ENCODE results near the gene COL23A1. TPM values are rescaled to one million over a fixed set of nuclear protein-coding genes. Genes with fewer than 3 reads are reported as not detected.

The COL23A1 gene
- total and polyA plus RNA-seq, 2 of the 8 experiments (the other 6 are each of a cell fraction or from before 2014, with no cell fraction given), result 3.1 to 4.7 TPM

DNA sequence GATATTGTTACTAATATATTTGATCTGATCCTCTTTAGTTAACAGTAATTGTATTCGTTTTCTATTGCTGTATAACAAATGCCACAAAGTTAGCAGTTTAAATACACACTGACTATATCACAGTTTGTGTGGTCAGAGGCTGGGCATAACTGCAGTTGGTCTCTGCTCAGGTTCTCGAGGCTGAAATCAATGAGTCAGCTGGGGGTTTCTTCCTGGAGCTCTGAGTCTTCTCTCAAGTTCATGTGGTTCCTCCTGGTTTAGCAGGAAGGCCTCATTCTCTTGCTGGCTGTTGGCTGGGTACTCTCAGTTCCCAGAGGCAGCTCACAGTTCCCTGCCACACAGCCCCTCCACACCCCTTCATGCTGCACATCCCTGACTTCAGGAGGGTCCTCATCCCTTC, 20.7 kb downstream of the COL23A1 start:
- Histone ChIP-seq H2BK5ac (ENCODE audit: low read depth, low read length) (no peak overlapping the region), H3K79me2 (ENCODE audit: control insufficient read depth in 1 of 2, insufficient read depth in 2 of 2, low read length in 2 of 2) (no peaks in the 10 kb centered on the region), H4K91ac (replicated peaks; ENCODE audit: insufficient read length, low read length) (no peak overlapping the region), H2BK12ac (ENCODE audit: low read depth, low read length) (no peak overlapping the region), H3K27ac (ENCODE audit: low read depth, low read length) (no peak overlapping the region), H3K4me1 (replicated peaks in 1 of 4; ENCODE audit: control insufficient read depth in 3 of 4, insufficient read depth in 4 of 4, low read length in 3 of 4) (peaks cover 2 to 8% (median 4%) of the 10 kb centered on the region in 4 experiments; a peak in 4 of 7 replicates), H3K4me2 (ENCODE audit: insufficient read depth in 1 of 2, low read depth in 2 of 2, low read length in 2 of 2) (no peak overlapping the region), H3K18ac (ENCODE audit: extremely low read depth, low read length) (no peak overlapping the region), H3K4me3 (ENCODE audit: extremely low read depth in 1 of 4, insufficient read depth in 2 of 4, low read depth in 3 of 4, low read length in 4 of 4) (no peak overlapping the region), H3K9ac (replicated peaks in 1 of 4; ENCODE audit: extremely low read depth in 1 of 4, low read depth in 3 of 4, low read length in 3 of 4) (no peak overlapping the region), H2AK5ac (ENCODE audit: low read depth, low read length) (no peak overlapping the region), H4K5ac (ENCODE audit: insufficient read length, low read depth, low read length) (no peak overlapping the region), H3K36me3 (ENCODE audit: control insufficient read depth in 2 of 4, insufficient read depth in 4 of 4, low read length in 3 of 4) (no peaks in the 10 kb centered on the region), H4K8ac (ENCODE audit: extremely low read depth, insufficient read depth, low read length) (no peak overlapping the region), H4K20me1 (replicated peaks in 1 of 2; ENCODE audit: control insufficient read depth in 1 of 2, insufficient read depth in 2 of 2, low read length in 2 of 2) (no peaks in the 10 kb centered on the region), H3K14ac (ENCODE audit: insufficient read length) (no peak overlapping the region), H2BK20ac (ENCODE audit: low read length) (no peak overlapping the region), H2AFZ (ENCODE audit: low read length) (no peak overlapping the region), H3K56ac (replicated peaks; ENCODE audit: insufficient read length, low read depth, low read length) (no peak overlapping the region), H3K79me1 (ENCODE audit: low read depth, low read length) (no peaks in the 10 kb centered on the region), H2BK120ac (replicated peaks; ENCODE audit: low read depth, low read length) (no peak overlapping the region), H3K23me2 (ENCODE audit: low read depth, low read length) (0 out of 2 replicates have a peak, but pooled peaks cover 2% of the 10 kb centered on the region), H3K4ac (replicated peaks; ENCODE audit: insufficient read length, low read depth, low read length) (no peak overlapping the region), H2BK15ac (ENCODE audit: low read length) (no peak overlapping the region), H3K9me3 (ENCODE audit: insufficient read depth in 2 of 2, low read depth in 1 of 2, low read length in 1 of 2) (peaks cover 4 to 5% of the 10 kb centered on the region in 2 experiments; a peak in 2 of 4 replicates), H3K23ac (ENCODE audit: insufficient read length) (no peak overlapping the region), H3K27me3 (replicated peaks in 1 of 4; ENCODE audit: control insufficient read depth in 3 of 4, extremely low read depth in 1 of 4, insufficient read depth in 3 of 4, low read length in 3 of 4) (no peaks in the 10 kb centered on the region)
- POLR2A ChIA-PET (ENCODE audit: partially characterized antibody), result no interaction called here
- FAIRE-seq, result no peak
- 76% methylated on average over 2 of the region's 2 CpGs; no CpG with 5 or more reads in 1 of the 2 experiments for WGBS, 2 experiments (ENCODE audit: extremely low coverage in 1 of 2, insufficient coverage in 1 of 2, insufficient read length in 1 of 2, insufficient replicate concordance in 2 of 2, low coverage in 1 of 2, low lambda C conversion rate in 2 of 2, missing lambda C conversion rate in 1 of 2)
- no peak for DNase-seq (ENCODE audit: low read depth in 1 of 2, low spot score in 2 of 2)
- CTCF ChIA-PET (ENCODE audit: partially characterized antibody), result interaction anchor here (1.0 to 1.4 kb wide), 2 partner anchors 18 to 20 kb away, joined by 3 to 5 read pairs; no protein-coding TSS in a partner anchor
- no peak for TF ChIP-seq RNF2 (IDR thresholded peaks at IDR 0.05; ENCODE audit: borderline replicate concordance, low read depth, low read length, missing control alignments, poor library complexity, severe bottlenecking)
- TF ChIP-seq SIN3A (conservative IDR thresholded peaks at IDR 0.05 in 1 of 2, IDR thresholded peaks at IDR 0.05 in 1 of 2; ENCODE audit: low read depth in 1 of 2, low read length in 2 of 2), result no peak
- TF ChIP-seq KDM1A (IDR thresholded peaks at IDR 0.05; ENCODE audit: borderline replicate concordance, low read length), result no peak
- no peak for TF ChIP-seq CHD2 (IDR thresholded peaks at IDR 0.05; ENCODE audit: low read length)
- no peak for TF ChIP-seq KDM4A (IDR thresholded peaks at IDR 0.05; ENCODE audit: low read depth, low read length, severe bottlenecking)
- TF ChIP-seq POU5F1 (IDR thresholded peaks at IDR 0.05; ENCODE audit: low read depth, low read length), result no peak
- TF ChIP-seq JUND (IDR thresholded peaks at IDR 0.05; ENCODE audit: low read length), result no peak
- TF ChIP-seq GTF2F1 (IDR thresholded peaks at IDR 0.05; ENCODE audit: borderline replicate concordance, low read depth, low read length), result no peak
- no peak for TF ChIP-seq SAP30 (IDR thresholded peaks at IDR 0.05; ENCODE audit: insufficient read depth, insufficient replicate concordance, low read length)
- TF ChIP-seq CEBPB (IDR thresholded peaks at IDR 0.05; ENCODE audit: low read depth, low read length), result no peak
- TF ChIP-seq CBX5 (IDR thresholded peaks at IDR 0.05; ENCODE audit: low read depth, low read length), result no peak
- TF ChIP-seq, protein P1, sequence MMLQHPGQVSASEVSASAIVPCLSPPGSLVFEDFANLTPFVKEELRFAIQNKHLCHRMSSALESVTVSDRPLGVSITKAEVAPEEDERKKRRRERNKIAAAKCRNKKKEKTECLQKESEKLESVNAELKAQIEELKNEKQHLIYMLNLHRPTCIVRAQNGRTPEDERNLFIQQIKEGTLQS (IDR thresholded peaks at IDR 0.05; ENCODE audit: insufficient read depth, low read depth, low read length), result no peak
- TF ChIP-seq RFX5 (IDR thresholded peaks at IDR 0.05; ENCODE audit: borderline replicate concordance, low read depth, low read length), result no peak

All from H1 (cell line).